ENCODE data around the gene TARS2. TPM values are rescaled to one million over a fixed set of nuclear protein-coding genes. Genes with fewer than 3 reads are reported as not detected.

The TARS2 gene
- total and polyA plus RNA-seq, 2 of the 13 experiments (the other 11 are each of a cell fraction or from before 2014, with no cell fraction given), result 21.3 to 22.8 TPM

DNA sequence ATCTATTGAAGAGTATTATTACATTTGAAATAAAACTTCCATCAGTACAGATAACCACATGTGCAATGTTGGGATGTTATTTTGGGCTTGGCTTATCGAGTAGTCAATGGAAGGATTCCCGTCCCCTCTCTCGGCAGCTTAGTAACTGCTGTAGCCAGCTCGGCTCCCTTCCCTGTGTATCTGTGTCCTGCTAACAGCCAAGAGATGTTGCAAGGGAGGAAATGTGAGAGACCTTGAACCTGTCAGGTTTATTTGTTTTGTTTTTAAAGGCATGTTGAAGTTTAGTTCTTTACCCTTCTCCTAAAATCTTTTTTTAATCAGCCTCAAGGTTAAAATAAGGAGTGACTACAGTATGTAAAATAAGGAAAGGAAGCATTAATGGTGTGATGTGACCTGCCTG lies 13.6 kb upstream of the TARS2 start (continued):
- TF ChIP-seq, protein P1, sequence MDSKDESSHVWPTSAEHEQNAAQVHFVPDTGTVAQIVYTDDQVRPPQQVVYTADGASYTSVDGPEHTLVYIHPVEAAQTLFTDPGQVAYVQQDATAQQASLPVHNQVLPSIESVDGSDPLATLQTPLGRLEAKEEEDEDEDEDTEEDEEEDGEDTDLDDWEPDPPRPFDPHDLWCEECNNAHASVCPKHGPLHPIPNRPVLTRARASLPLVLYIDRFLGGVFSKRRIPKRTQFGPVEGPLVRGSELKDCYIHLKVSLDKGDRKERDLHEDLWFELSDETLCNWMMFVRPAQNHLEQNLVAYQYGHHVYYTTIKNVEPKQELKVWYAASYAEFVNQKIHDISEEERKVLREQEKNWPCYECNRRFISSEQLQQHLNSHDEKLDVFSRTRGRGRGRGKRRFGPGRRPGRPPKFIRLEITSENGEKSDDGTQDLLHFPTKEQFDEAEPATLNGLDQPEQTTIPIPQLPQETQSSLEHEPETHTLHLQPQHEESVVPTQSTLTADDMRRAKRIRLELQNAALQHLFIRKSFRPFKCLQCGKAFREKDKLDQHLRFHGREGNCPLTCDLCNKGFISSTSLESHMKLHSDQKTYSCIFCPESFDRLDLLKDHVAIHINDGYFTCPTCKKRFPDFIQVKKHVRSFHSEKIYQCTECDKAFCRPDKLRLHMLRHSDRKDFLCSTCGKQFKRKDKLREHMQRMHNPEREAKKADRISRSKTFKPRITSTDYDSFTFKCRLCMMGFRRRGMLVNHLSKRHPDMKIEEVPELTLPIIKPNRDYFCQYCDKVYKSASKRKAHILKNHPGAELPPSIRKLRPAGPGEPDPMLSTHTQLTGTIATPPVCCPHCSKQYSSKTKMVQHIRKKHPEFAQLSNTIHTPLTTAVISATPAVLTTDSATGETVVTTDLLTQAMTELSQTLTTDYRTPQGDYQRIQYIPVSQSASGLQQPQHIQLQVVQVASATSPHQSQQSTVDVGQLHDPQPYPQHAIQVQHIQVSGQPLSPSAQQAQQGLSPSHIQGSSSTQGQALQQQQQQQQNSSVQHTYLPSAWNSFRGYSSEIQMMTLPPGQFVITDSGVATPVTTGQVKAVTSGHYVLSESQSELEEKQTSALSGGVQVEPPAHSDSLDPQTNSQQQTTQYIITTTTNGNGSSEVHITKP (CRISPR knock-in tag; IDR thresholded peaks at IDR 0.05; ENCODE audit: low read depth), result 0 out of 2 replicates have a peak, but pooled peaks have one; percentile 44
- no peak for TF ChIP-seq HOXD1 (CRISPR knock-in tag; IDR thresholded peaks at IDR 0.05)
- TF ChIP-seq HNRNPH1 (optimal IDR thresholded peaks at IDR 0.05; ENCODE audit: low read depth, low read length), result no peak
- no peak for TF ChIP-seq KDM1A (CRISPR knock-in tag; IDR thresholded peaks at IDR 0.05)
- peak; percentile 74; the same call in 1 of the 2 replicates for TF ChIP-seq ZKSCAN8 (CRISPR knock-in tag; IDR thresholded peaks at IDR 0.05; ENCODE audit: borderline replicate concordance)
- TF ChIP-seq, protein P2, sequence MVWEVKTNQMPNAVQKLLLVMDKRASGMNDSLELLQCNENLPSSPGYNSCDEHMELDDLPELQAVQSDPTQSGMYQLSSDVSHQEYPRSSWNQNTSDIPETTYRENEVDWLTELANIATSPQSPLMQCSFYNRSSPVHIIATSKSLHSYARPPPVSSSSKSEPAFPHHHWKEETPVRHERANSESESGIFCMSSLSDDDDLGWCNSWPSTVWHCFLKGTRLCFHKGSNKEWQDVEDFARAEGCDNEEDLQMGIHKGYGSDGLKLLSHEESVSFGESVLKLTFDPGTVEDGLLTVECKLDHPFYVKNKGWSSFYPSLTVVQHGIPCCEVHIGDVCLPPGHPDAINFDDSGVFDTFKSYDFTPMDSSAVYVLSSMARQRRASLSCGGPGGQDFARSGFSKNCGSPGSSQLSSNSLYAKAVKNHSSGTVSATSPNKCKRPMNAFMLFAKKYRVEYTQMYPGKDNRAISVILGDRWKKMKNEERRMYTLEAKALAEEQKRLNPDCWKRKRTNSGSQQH (CRISPR knock-in tag; IDR thresholded peaks at IDR 0.05; ENCODE audit: low read depth), result 0 out of 2 replicates have a peak, but pooled peaks have one; percentile 51
- TF ChIP-seq, protein P3, sequence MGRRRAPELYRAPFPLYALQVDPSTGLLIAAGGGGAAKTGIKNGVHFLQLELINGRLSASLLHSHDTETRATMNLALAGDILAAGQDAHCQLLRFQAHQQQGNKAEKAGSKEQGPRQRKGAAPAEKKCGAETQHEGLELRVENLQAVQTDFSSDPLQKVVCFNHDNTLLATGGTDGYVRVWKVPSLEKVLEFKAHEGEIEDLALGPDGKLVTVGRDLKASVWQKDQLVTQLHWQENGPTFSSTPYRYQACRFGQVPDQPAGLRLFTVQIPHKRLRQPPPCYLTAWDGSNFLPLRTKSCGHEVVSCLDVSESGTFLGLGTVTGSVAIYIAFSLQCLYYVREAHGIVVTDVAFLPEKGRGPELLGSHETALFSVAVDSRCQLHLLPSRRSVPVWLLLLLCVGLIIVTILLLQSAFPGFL (CRISPR knock-in tag; IDR thresholded peaks at IDR 0.05), result no peak
- no peak for TF ChIP-seq GABPA (IDR thresholded peaks at IDR 0.05; ENCODE audit: low read depth, low read length)
- TF ChIP-seq GABPA (CRISPR knock-in tag; IDR thresholded peaks at IDR 0.05; ENCODE audit: low read depth), result 0 out of 2 replicates have a peak, but pooled peaks have one; percentile 6
- no peak for TF ChIP-seq MTF2 (CRISPR knock-in tag; IDR thresholded peaks at IDR 0.05; ENCODE audit: borderline replicate concordance)
- TF ChIP-seq ZNF205 (CRISPR knock-in tag; IDR thresholded peaks at IDR 0.05), result no peak; the same call in 1 of the 2 replicates
- TF ChIP-seq ZNF792 (CRISPR knock-in tag; IDR thresholded peaks at IDR 0.05), result peak; percentile 62; the same call in 1 of the 2 replicates
- no peak for TF ChIP-seq ZNF143 (CRISPR knock-in tag; IDR thresholded peaks at IDR 0.05)
- TF ChIP-seq RBM39 (IDR thresholded peaks at IDR 0.05; ENCODE audit: low read depth, low read length, poor library complexity, severe bottlenecking), result no peak
- TF ChIP-seq ARNT2 (CRISPR knock-in tag; IDR thresholded peaks at IDR 0.05; ENCODE audit: low read depth), result no peak
- TF ChIP-seq TP53 (CRISPR knock-in tag; conservative IDR thresholded peaks at IDR 0.05), result no peak
- no peak for TF ChIP-seq ZNF383 (CRISPR knock-in tag; IDR thresholded peaks at IDR 0.05; ENCODE audit: borderline replicate concordance)
- no peak for TF ChIP-seq NR1H2 (CRISPR knock-in tag; IDR thresholded peaks at IDR 0.05; ENCODE audit: borderline replicate concordance, low read depth)
- no peak for TF ChIP-seq RBFOX2 (IDR thresholded peaks at IDR 0.05; ENCODE audit: low read depth, low read length)
- peak; percentile 54; the same call in 1 of the 2 replicates for TF ChIP-seq SMAD3 (CRISPR knock-in tag; IDR thresholded peaks at IDR 0.05)
- TF ChIP-seq, protein P4, sequence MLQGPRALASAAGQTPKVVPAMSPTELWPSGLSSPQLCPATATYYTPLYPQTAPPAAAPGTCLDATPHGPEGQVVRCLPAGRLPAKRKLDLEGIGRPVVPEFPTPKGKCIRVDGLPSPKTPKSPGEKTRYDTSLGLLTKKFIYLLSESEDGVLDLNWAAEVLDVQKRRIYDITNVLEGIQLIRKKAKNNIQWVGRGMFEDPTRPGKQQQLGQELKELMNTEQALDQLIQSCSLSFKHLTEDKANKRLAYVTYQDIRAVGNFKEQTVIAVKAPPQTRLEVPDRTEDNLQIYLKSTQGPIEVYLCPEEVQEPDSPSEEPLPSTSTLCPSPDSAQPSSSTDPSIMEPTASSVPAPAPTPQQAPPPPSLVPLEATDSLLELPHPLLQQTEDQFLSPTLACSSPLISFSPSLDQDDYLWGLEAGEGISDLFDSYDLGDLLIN (CRISPR knock-in tag; IDR thresholded peaks at IDR 0.05; ENCODE audit: borderline replicate concordance), result no peak
- no peak for TF ChIP-seq AGO2 (optimal IDR thresholded peaks at IDR 0.05; ENCODE audit: low read depth, low read length)
- TF ChIP-seq ELF3 (CRISPR knock-in tag; IDR thresholded peaks at IDR 0.05), result peak; percentile 74
- TF ChIP-seq, protein P5, sequence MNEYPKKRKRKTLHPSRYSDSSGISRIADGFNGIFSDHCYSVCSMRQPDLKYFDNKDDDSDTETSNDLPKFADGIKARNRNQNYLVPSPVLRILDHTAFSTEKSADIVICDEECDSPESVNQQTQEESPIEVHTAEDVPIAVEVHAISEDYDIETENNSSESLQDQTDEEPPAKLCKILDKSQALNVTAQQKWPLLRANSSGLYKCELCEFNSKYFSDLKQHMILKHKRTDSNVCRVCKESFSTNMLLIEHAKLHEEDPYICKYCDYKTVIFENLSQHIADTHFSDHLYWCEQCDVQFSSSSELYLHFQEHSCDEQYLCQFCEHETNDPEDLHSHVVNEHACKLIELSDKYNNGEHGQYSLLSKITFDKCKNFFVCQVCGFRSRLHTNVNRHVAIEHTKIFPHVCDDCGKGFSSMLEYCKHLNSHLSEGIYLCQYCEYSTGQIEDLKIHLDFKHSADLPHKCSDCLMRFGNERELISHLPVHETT (CRISPR knock-in tag; conservative IDR thresholded peaks at IDR 0.05), result no peak
